Stomach (tissue), 9 donors: Measurements from ENCODE around the gene PSMB2. TPM values are rescaled to one million over a fixed set of nuclear protein-coding genes. Genes with fewer than 3 reads are reported as not detected.

Experiments used
- DNase-seq, 2 donors: peaks; one replicate each; pipeline versions ENCODE4 v3.0.0 to v3.0.0-alpha.2; 2013 to 2019
- H3K27ac ChIP-seq, 5 donors: fragments of 200-600 bp in 4 of 5; sonication (generic) in 4 of 5; one replicate each; pipeline ENCODE4 v1.5.1; 2013 to 2019; ENCODE audit warnings: mild to moderate bottlenecking in 1 of 5, moderate library complexity in 1 of 5
- H3K27me3 ChIP-seq, 3 donors: fragments of 200-600 bp; sonication (generic); one replicate each; pipeline ENCODE4 v1.5.1; 2017 to 2019; ENCODE audit warnings: mixed run types in 1 of 3
- H3K36me3 ChIP-seq, 4 donors: fragments of 200-600 bp; sonication (generic); 1 replicate in 3 of 4; 2 replicates in 1 of 4; pipeline ENCODE4 v1.5.1; 2016 to 2019
- H3K4me1 ChIP-seq, 4 donors: fragments of 200-600 bp; sonication (generic); one replicate each; pipeline ENCODE4 v1.5.1; 2016 to 2019
- H3K4me3 ChIP-seq, 4 donors: fragments of 200-600 bp; sonication (generic) in 3 of 4; one replicate each; pipeline ENCODE4 v1.5.1; 2016 to 2019; ENCODE audit warnings: mild to moderate bottlenecking in 1 of 4
- H3K9me3 ChIP-seq, 4 donors: fragments of 200-600 bp; sonication (generic); one replicate each; pipeline ENCODE4 v1.5.1; 2016 to 2019
- CTCF ChIP-seq, 7 experiments: fragments of 450-650 bp in 4 of 7; fragments of 200-600 bp in 3 of 7; sonication (generic) in 3 of 7; IDR thresholded peaks; one replicate each; pipeline ENCODE4 v1.5.1; 2016 to 2019; ENCODE audit warnings: antibody characterized with exemption in 7 of 7, control low read depth in 2 of 7, mild to moderate bottlenecking in 1 of 7
- EP300 ChIP-seq: sonication (generic); formaldehyde crosslinking; IDR thresholded peaks from one replicate; pipeline ENCODE4 v1.6.1; 2017; ENCODE audit warnings: antibody characterized with exemption
- POLR2A ChIP-seq, 4 donors: fragments of 450-650 bp; IDR thresholded peaks; one replicate each; pipeline ENCODE4 v1.6.1; 2016; ENCODE audit warnings: antibody characterized with exemption in 4 of 4, control low read depth in 2 of 4, mild to moderate bottlenecking in 1 of 4, moderate library complexity in 1 of 4
- POLR2AphosphoS5 ChIP-seq, 3 donors: sonication (generic); formaldehyde crosslinking; IDR thresholded peaks; one replicate each; pipeline ENCODE4 v1.6.1; 2016; ENCODE audit warnings: antibody characterized with exemption in 3 of 3
- WGBS, 5 donors: extraction: QIAGEN DNeasy Blood & Tissue Kit in 3 of 5; methylation state at CpG; one replicate each; pipeline versions ENCODE4 v1.1.5 to v1.1.7; 2013 to 2018; 5-methylcytosine and 5-hydroxymethylcytosine counted together
- intact Hi-C: fragments of 100-400 bp; cut with DNase I; formaldehyde crosslinking; loops from one replicate; pipeline ENCODE4 v1.15.1; 2023; ENCODE audit warnings: low total_unique reads
- polyA plus RNA-seq, 3 donors: library from polyadenylated mRNA; stranded (reverse); fragments of 200-250 nt; gene quantifications; one replicate each; pipeline ENCODE4 v1.2.3, GENCODE V29; 2013
- total RNA-seq, 5 donors: library from RNA; depleted of rRNA; stranded (reverse); fragments of >200 nt; gene quantifications; one replicate each; pipeline versions ENCODE4 v1.1.0 to v1.2.3, GENCODE V29; 2014 to 2016
- donor health status: healthy with polysubstance abuse.
- donor health status: Bipolar disorder and iron deficiency.
- donor health status: healthy.

Gene PSMB2
- total and polyA plus RNA-seq, 8 donors, result 11.1 to 43.9 (median 31.6) TPM

- Histone ChIP-seq H3K9me3 (no peaks in the 10 kb centered on the region), H3K4me1 (no peaks in the 10 kb centered on the region), H3K27me3 (peaks cover 0 to 34% (median 5%) of the 10 kb centered on the region in 3 donors), H3K27ac (no peak overlapping the region), H3K36me3 (no peaks in the 10 kb centered on the region), H3K4me3 (no peak overlapping the region)
- 64 to 76% (median 71%) methylated on average over 6 of the region's 6 CpGs for WGBS, 5 donors
- TF ChIP-seq POLR2AphosphoS5 (IDR thresholded peaks at IDR 0.05) (no peak), CTCF (IDR thresholded peaks at IDR 0.05) (no peak), EP300 (no peak), POLR2A (IDR thresholded peaks at IDR 0.05) (no peak)
- DNase-seq, result no peak
- intact Hi-C loops, result no loop called here
Observed at GRCh38 chr1:35672116-35672515, 30.8 kb upstream of the PSMB2 start.

- TF ChIP-seq POLR2AphosphoS5 (IDR thresholded peaks at IDR 0.05) (no peak), POLR2A (IDR thresholded peaks at IDR 0.05) (no peak), CTCF (IDR thresholded peaks at IDR 0.05) (no peak), EP300 (no peak)
- Histone ChIP-seq H3K27ac (no peak overlapping the region), H3K9me3 (no peaks in the 10 kb centered on the region), H3K4me1 (no peaks in the 10 kb centered on the region), H3K27me3 (peaks cover 0 to 55% (median 5%) of the 10 kb centered on the region in 3 donors), H3K36me3 (no peaks in the 10 kb centered on the region), H3K4me3 (no peak overlapping the region)
- intact Hi-C loops, result no loop called here
- DNase-seq, result no peak
- 67 to 80% (median 69%) methylated on average over 5 of the region's 5 CpGs for WGBS, 5 donors
Observed at GRCh38 chr1:35668506-35668905, 27.2 kb upstream of the PSMB2 start.

DNA sequence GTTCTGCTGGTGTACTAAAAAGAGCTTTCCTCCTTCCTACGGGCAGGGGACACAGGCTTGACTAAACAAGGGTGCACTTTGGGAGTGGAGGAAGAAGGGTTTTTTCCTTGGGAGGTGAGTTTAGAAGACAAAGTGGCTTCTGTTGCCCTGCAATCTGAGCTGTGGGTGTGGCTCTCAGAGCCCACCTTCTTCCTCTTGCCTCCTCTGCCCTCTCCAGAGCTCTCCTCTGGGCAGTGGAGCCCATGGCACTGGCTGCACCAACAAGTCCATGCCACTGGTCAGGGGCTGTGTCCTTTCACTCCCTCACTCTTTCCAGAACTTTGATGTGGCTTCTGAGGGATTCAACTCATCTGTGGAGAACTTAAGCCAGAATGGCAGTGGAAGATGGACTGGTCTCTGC lies 25.6 kb upstream of the PSMB2 start:
- 14 to 43% (median 39%) methylated on average over 1 of the region's 1 CpG for WGBS, 5 donors
- H3K9me3 ChIP-seq, result no peaks in the 10 kb centered on the region
- H3K4me1 ChIP-seq, result no peaks in the 10 kb centered on the region
- DNase-seq, result no peak
- no peak overlapping the region for H3K4me3 ChIP-seq
- H3K27me3 ChIP-seq, result peaks cover 0 to 41% (median 1%) of the 10 kb centered on the region in 3 donors
- no peak overlapping the region for H3K27ac ChIP-seq
- intact Hi-C loops, result no loop called here
- no peaks in the 10 kb centered on the region for H3K36me3 ChIP-seq
- no peak for TF ChIP-seq CTCF (IDR thresholded peaks at IDR 0.05)
- no peak for TF ChIP-seq POLR2AphosphoS5 (IDR thresholded peaks at IDR 0.05)
- TF ChIP-seq POLR2A (IDR thresholded peaks at IDR 0.05), result no peak
- TF ChIP-seq EP300, result no peak

DNA sequence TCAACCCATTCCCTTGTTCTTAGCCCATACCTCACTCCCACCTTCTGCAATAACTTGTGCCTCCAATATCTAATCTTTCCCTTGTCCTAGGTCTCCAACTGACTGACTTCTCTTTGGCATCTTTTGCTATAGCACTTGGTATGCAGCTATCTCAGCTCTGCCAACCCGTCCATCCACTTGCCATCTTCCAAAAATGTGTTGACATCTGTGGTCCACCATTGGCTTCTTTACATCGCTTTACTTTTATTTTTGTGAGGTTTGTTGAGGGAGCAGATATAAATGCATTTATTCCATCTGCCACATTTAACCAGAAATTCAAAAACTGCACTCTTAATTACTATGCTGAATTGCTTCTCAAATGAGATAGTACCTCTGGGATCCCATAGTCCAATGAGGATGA lies 24.9 kb upstream of the PSMB2 start:
- intact Hi-C loops, result no loop called here
- no peaks in the 10 kb centered on the region for H3K9me3 ChIP-seq
- no peak for DNase-seq
- no peak overlapping the region for H3K27ac ChIP-seq
- H3K4me1 ChIP-seq, result no peaks in the 10 kb centered on the region
- no peaks in the 10 kb centered on the region for H3K36me3 ChIP-seq
- no peak overlapping the region for H3K4me3 ChIP-seq
- WGBS, 5 donors, result 79 to 90% (median 86%) methylated on average over 2 of the region's 2 CpGs
- TF ChIP-seq CTCF (IDR thresholded peaks at IDR 0.05) (no peak), POLR2A (IDR thresholded peaks at IDR 0.05) (no peak)
- peaks cover 0 to 34% (median 0%) of the 10 kb centered on the region in 3 donors for H3K27me3 ChIP-seq
